BJ (cell line): ENCODE data around the gene RASSF8. TPM values are rescaled to one million over a fixed set of nuclear protein-coding genes. Genes with fewer than 3 reads are reported as not detected.

Experiments used
- CTCF ChIA-PET: fragments of 350-600 bp; formaldehyde crosslinking; extraction: SDS; loops from one replicate; lab custom pipeline; 2021; ENCODE audit warnings: antibody characterized with exemption, inconsistent platforms; lab: Yijun Ruan, JAX
- POLR2A ChIA-PET: fragments of 300-600 bp; sonication (Branson Sonifier 250); formaldehyde crosslinking; extraction: SDS; loops from one replicate; lab custom pipeline; 2021; ENCODE audit warnings: antibody characterized with exemption; lab: Charles Lee
- DNase-seq: peaks from one replicate; pipeline ENCODE4 v3.0.0-alpha.2; 2011; ENCODE audit warnings: low read depth
- H3K27me3 ChIP-seq: 2 replicates; pipeline ENCODE4 v1.6.0; 2011; ENCODE audit warnings: low read length; ENCODE audit not compliant: control insufficient read depth, insufficient read depth
- H3K36me3 ChIP-seq: 2 replicates; pipeline ENCODE4 v1.5.1; 2011; ENCODE audit warnings: low read length; ENCODE audit not compliant: control insufficient read depth, insufficient read depth
- H3K4me3 ChIP-seq: 2 replicates; pipeline ENCODE4 v1.5.1; 2011; ENCODE audit warnings: low read depth, mild to moderate bottlenecking, control low read depth, low read length
- polyA plus RNA-seq: library from polyadenylated mRNA; depleted of rRNA; stranded (reverse); fragments of >200 nt; gene quantifications from 2 replicates; pipeline ENCODE4 v1.2.3, GENCODE V29; 2011
- TF ChIP-seq, protein P1 (sequence below): IDR thresholded peaks from 2 replicates; pipeline ENCODE4 v1.5.1; 2011; ENCODE audit warnings: low read depth, mild to moderate bottlenecking, control low read depth, inconsistent platforms, low read length, moderate library complexity; ENCODE audit not compliant: insufficient read depth

RASSF8 gene
- polyA plus RNA-seq, 1 experiment: 35.8 TPM

GRCh38 chr12:25986180-25986579 lies 27.7 kb downstream of the RASSF8 start:
- TF ChIP-seq, protein P1, sequence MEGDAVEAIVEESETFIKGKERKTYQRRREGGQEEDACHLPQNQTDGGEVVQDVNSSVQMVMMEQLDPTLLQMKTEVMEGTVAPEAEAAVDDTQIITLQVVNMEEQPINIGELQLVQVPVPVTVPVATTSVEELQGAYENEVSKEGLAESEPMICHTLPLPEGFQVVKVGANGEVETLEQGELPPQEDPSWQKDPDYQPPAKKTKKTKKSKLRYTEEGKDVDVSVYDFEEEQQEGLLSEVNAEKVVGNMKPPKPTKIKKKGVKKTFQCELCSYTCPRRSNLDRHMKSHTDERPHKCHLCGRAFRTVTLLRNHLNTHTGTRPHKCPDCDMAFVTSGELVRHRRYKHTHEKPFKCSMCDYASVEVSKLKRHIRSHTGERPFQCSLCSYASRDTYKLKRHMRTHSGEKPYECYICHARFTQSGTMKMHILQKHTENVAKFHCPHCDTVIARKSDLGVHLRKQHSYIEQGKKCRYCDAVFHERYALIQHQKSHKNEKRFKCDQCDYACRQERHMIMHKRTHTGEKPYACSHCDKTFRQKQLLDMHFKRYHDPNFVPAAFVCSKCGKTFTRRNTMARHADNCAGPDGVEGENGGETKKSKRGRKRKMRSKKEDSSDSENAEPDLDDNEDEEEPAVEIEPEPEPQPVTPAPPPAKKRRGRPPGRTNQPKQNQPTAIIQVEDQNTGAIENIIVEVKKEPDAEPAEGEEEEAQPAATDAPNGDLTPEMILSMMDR: no peak
- Histone ChIP-seq H3K27me3 (no peaks in the 10 kb centered on the region), H3K36me3 (no peaks in the 10 kb centered on the region), H3K4me3 (no peak overlapping the region)
- ChIA-PET CTCF (interaction anchor here (0.6 to 1.8 kb wide), 2 partner anchors 11 to 31 kb away, joined by 3 to 5 read pairs; no protein-coding TSS in a partner anchor), POLR2A (no interaction called here)
- no peak for DNase-seq

GRCh38 chr12:25988505-25988904 lies 30.0 kb downstream of the RASSF8 start:
- TF ChIP-seq, protein P1: no peak
- ChIA-PET CTCF (no interaction called here), POLR2A (no interaction called here)
- Histone ChIP-seq H3K36me3 (no peaks in the 10 kb centered on the region; the same call in 1 of the 2 replicates), H3K27me3 (no peaks in the 10 kb centered on the region), H3K4me3 (no peak overlapping the region)
- no peak for DNase-seq

DNA sequence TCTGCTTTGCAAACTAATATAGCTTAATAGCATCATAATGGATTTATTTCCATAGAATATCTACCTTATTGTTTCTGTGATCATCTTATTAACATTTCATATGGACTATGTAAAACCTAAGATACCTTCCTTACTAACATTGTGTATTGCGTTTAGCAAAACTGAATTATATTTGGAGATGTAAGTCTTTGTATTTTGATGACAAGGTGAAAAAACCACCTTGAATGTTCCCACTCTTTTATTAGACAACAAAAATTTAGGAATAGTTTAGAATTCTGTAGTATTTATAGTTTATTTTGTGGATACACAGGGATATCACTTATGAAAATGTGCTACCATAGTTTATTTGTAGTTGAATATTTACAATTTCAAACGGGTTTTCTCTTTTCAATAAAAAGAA lies 32.0 kb downstream of the RASSF8 start:
- TF ChIP-seq, protein P1: no peak
- no peak overlapping the region for H3K4me3 ChIP-seq
- H3K36me3 ChIP-seq: no peaks in the 10 kb centered on the region; the same call in 1 of the 2 replicates
- DNase-seq: no peak
- ChIA-PET POLR2A (no interaction called here), CTCF (no interaction called here)
- no peaks in the 10 kb centered on the region for H3K27me3 ChIP-seq

DNA sequence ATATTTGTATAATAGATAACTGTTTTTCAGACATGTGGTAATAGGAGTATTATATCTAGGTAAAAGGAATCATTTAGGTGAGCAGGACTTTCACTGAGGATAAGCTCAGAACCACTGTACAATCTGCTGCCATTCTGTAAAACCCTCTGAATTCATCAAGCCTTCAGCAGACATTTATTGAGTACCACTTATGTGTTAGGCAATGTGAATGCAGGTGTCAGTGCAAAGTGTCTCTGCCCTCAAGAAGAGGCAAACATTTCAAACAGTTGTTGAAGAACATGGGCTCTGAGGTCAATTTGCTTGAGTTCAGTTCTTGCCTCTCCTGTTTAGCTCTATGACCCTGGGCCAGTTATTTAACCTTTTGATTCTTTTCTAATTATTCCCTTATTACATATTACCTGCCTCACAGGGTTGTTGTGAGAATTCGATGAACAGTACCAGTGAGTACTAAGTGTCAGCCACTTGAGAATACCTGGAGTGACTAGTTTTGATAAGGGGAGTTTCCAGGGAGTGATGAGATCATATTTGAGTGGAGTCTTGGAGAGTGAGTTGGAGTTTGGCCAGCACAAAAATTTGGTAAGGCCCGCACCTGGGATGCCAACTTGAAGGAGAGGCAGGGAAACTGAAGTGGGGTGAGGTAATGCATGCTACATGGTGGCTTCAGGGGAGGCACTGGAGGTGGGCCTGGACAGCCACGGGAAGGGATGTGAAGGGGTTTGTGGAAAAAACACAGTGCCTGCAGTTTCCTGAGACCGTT lies 33.7 kb downstream of the RASSF8 start:
- CTCF ChIA-PET: no interaction called here
- Histone ChIP-seq H3K36me3 (no peaks in the 10 kb centered on the region; the same call in 1 of the 2 replicates), H3K27me3 (no peaks in the 10 kb centered on the region), H3K4me3 (no peak overlapping the region)
- no peak for DNase-seq
- POLR2A ChIA-PET: no interaction called here
- TF ChIP-seq, protein P1: no peak

DNA sequence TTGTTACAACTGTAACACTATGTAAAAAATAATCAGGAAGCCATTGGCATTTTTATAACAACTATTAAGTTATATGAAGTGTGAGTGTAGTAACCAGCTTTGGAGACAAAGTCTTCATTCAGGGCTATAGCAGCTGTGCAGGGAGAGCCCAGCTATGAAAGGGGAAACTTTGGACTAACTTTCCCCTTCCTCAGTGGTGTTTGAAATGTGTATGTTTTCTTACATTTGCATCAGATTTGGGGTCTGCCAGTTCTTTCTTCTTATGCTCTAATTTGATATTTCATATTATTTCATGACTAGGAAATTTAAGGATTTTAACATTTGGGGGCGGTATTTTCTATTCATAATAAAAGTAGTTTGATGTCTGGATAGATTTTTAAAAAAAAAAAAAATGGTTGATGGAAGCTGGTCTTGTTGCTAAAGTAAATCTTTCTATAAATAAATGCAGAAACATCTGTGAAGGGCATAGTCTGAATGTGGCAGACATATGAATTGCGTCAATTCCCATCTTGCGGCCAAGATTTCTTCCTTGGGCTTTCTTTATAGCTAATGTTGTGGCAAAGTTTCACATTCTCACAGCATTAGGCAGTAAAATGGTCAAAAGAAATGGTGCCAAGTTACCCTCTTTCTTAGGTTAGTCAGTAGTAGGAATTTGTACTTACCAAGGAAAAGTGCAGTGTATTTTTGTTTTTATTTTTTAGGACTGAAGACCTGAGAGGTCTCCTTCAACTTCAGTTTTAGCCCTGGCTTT lies 35.6 kb downstream of the RASSF8 start:
- H3K4me3 ChIP-seq: no peak overlapping the region
- H3K27me3 ChIP-seq: no peaks in the 10 kb centered on the region
- DNase-seq: peak; percentile 92
- CTCF ChIA-PET: interaction anchor here (0.6 to 1.4 kb wide), 5 partner anchors 9 to 829 kb away, joined by 3 to 5 read pairs (median 3); no protein-coding TSS in a partner anchor
- H3K36me3 ChIP-seq: no peaks in the 10 kb centered on the region; the same call in 1 of the 2 replicates
- TF ChIP-seq, protein P1: no peak
- POLR2A ChIA-PET: interaction anchor here (0.6 to 0.7 kb wide), 2 partner anchors 22 to 128 kb away, joined by 3 to 7 read pairs; no protein-coding TSS in a partner anchor
